Stimulated activated CD8-positive, alpha-beta memory T cell treated with anti-CD3 and anti-CD28 coated beads, Interleukin-4, amount 100 ng/mL, for 1 hour (primary cell): ENCODE data around the gene MED12.

Experiments used
- DNase-seq, 2 donors: peaks; one replicate each; pipeline ENCODE4 v3.0.0-alpha.2; 2020; ENCODE audit warnings: low read depth in 2 of 2, low spot score in 1 of 2

MED12 gene

GRCh38 chrX:71191248-71191647 is 72.9 kb downstream of the MED12 start:
- no peak for DNase-seq
